ENCODE data around the gene MACROD1.

Gene MACROD1

GRCh38 chr11:64100782-64101353, 65.0 kb downstream of the MACROD1 start:
- in situ Hi-C loops (cut with HindIII; ENCODE audit: low pct_ligation_motif_present, low pct_unique_long_range_greater_than_20kb, low sequenced_read_pairs) = no loop called here

GRCh38 chr11:64100360-64100759, 65.6 kb downstream of the MACROD1 start:
- DNase-seq = no peak
- in situ Hi-C loops (cut with HindIII; ENCODE audit: low pct_ligation_motif_present, low pct_unique_long_range_greater_than_20kb, low sequenced_read_pairs) = no loop called here

More at GRCh38 chr11:64100782-64101353, 65.0 kb downstream of the MACROD1 start:
- DNase-seq = no peak

GRCh38 chr11:64099436-64099835, 66.5 kb downstream of the MACROD1 start:
- in situ Hi-C loops (cut with HindIII; ENCODE audit: low pct_ligation_motif_present, low pct_unique_long_range_greater_than_20kb, low sequenced_read_pairs) = no loop called here
- no peak for DNase-seq

- in situ Hi-C loops (cut with HindIII; ENCODE audit: low pct_ligation_motif_present, low pct_unique_long_range_greater_than_20kb, low sequenced_read_pairs) = no loop called here
These were observed 67.5 kb downstream of the MACROD1 start for GRCh38 chr11:64098318-64098831.

GRCh38 chr11:64097468-64098317, 68.2 kb downstream of the MACROD1 start:
- no peak for DNase-seq
- in situ Hi-C loops (cut with HindIII; ENCODE audit: low pct_ligation_motif_present, low pct_unique_long_range_greater_than_20kb, low sequenced_read_pairs) = no loop called here

More at GRCh38 chr11:64098318-64098831, 67.5 kb downstream of the MACROD1 start:
- no peak for DNase-seq

- in situ Hi-C loops (cut with HindIII; ENCODE audit: low pct_ligation_motif_present, low pct_unique_long_range_greater_than_20kb, low sequenced_read_pairs) = no loop called here
- no peak for DNase-seq
These were observed 69.1 kb downstream of the MACROD1 start for GRCh38 chr11:64096835-64097234.

- DNase-seq = no peak
- in situ Hi-C loops (cut with HindIII; ENCODE audit: low pct_ligation_motif_present, low pct_unique_long_range_greater_than_20kb, low sequenced_read_pairs) = no loop called here
These were observed 70.0 kb downstream of the MACROD1 start for GRCh38 chr11:64095949-64096348.

GRCh38 chr11:64095273-64095817, 70.6 kb downstream of the MACROD1 start:
- in situ Hi-C loops (cut with HindIII; ENCODE audit: low pct_ligation_motif_present, low pct_unique_long_range_greater_than_20kb, low sequenced_read_pairs) = no loop called here

GRCh38 chr11:64094463-64095260, 71.3 kb downstream of the MACROD1 start:
- in situ Hi-C loops (cut with HindIII; ENCODE audit: low pct_ligation_motif_present, low pct_unique_long_range_greater_than_20kb, low sequenced_read_pairs) = no loop called here
- DNase-seq = peak; percentile 89

More at GRCh38 chr11:64095273-64095817, 70.6 kb downstream of the MACROD1 start:
- DNase-seq = peak; percentile 14

GRCh38 chr11:64093233-64094039, 72.5 kb downstream of the MACROD1 start:
- in situ Hi-C loops (cut with HindIII; ENCODE audit: low pct_ligation_motif_present, low pct_unique_long_range_greater_than_20kb, low sequenced_read_pairs) = no loop called here
- no peak for DNase-seq

- in situ Hi-C loops (cut with HindIII; ENCODE audit: low pct_ligation_motif_present, low pct_unique_long_range_greater_than_20kb, low sequenced_read_pairs) = no loop called here
- no peak for DNase-seq
These were observed 73.2 kb downstream of the MACROD1 start for GRCh38 chr11:64092761-64093136.

GRCh38 chr11:64092111-64092760, 73.7 kb downstream of the MACROD1 start:
- DNase-seq = no peak
- in situ Hi-C loops (cut with HindIII; ENCODE audit: low pct_ligation_motif_present, low pct_unique_long_range_greater_than_20kb, low sequenced_read_pairs) = no loop called here

GRCh38 chr11:64090806-64091516, 75.0 kb downstream of the MACROD1 start:
- no peak for DNase-seq

GRCh38 chr11:64089915-64090805, 75.8 kb downstream of the MACROD1 start:
- in situ Hi-C loops (cut with HindIII; ENCODE audit: low pct_ligation_motif_present, low pct_unique_long_range_greater_than_20kb, low sequenced_read_pairs) = no loop called here
- DNase-seq = no peak

More at GRCh38 chr11:64090806-64091516, 75.0 kb downstream of the MACROD1 start:
- in situ Hi-C loops (cut with HindIII; ENCODE audit: low pct_ligation_motif_present, low pct_unique_long_range_greater_than_20kb, low sequenced_read_pairs) = no loop called here

- in situ Hi-C loops (cut with HindIII; ENCODE audit: low pct_ligation_motif_present, low pct_unique_long_range_greater_than_20kb, low sequenced_read_pairs) = no loop called here
- no peak for DNase-seq
These were observed 76.4 kb downstream of the MACROD1 start for GRCh38 chr11:64089493-64089892.

GRCh38 chr11:64089027-64089360, 76.9 kb downstream of the MACROD1 start:
- in situ Hi-C loops (cut with HindIII; ENCODE audit: low pct_ligation_motif_present, low pct_unique_long_range_greater_than_20kb, low sequenced_read_pairs) = no loop called here
- DNase-seq = no peak

Measured in ACHN (cell line).